IPS-20b (cell line): ENCODE results near the gene SCN8A.

Experiments used
- H3K27ac ChIP-seq: one replicate; pipeline ENCODE4 v1.5.1; 2013; ENCODE audit warnings: low read length
- H3K27me3 ChIP-seq: 2 replicates; pipeline ENCODE4 v1.6.1; 2013; ENCODE audit warnings: mild to moderate bottlenecking, low read length, inconsistent platforms; ENCODE audit not compliant: insufficient read depth
- H3K36me3 ChIP-seq: 2 replicates; pipeline ENCODE4 v1.6.1; 2013; ENCODE audit warnings: low read depth, mild to moderate bottlenecking, inconsistent platforms, low read length, moderate library complexity; ENCODE audit not compliant: insufficient read depth
- H3K4me1 ChIP-seq: 2 replicates; pipeline ENCODE4 v1.6.1; 2013; ENCODE audit warnings: mild to moderate bottlenecking, control low read depth, inconsistent platforms, low read length, moderate library complexity; ENCODE audit not compliant: insufficient read depth
- H3K4me3 ChIP-seq: 2 replicates; pipeline ENCODE4 v1.5.1; 2013; ENCODE audit warnings: mild to moderate bottlenecking, low read length, inconsistent platforms
- H3K9ac ChIP-seq: 2 replicates; pipeline ENCODE4 v1.6.1; 2013; ENCODE audit warnings: low read depth, mild to moderate bottlenecking, inconsistent platforms, low read length, moderate library complexity
- H3K9me3 ChIP-seq: 2 replicates; pipeline ENCODE4 v1.6.1; 2013; ENCODE audit warnings: mild to moderate bottlenecking, low read depth, low read length, inconsistent platforms; ENCODE audit not compliant: insufficient read depth

SCN8A gene

GRCh38 chr12:51722431-51722830 is 131.4 kb downstream of the SCN8A start:
- Histone ChIP-seq H3K4me1 (no peaks in the 10 kb centered on the region), H3K27me3 (no peaks in the 10 kb centered on the region), H3K36me3 (peaks cover 12% of the 10 kb centered on the region), H3K9ac (no peak overlapping the region), H3K9me3 (no peaks in the 10 kb centered on the region), H3K4me3 (no peak overlapping the region), H3K27ac (no peak overlapping the region)

- no peaks in the 10 kb centered on the region for H3K9me3 ChIP-seq
- no peaks in the 10 kb centered on the region for H3K27me3 ChIP-seq
- no peak overlapping the region for H3K4me3 ChIP-seq
- H3K4me1 ChIP-seq, result no peaks in the 10 kb centered on the region
- peaks cover 12% of the 10 kb centered on the region for H3K36me3 ChIP-seq
- H3K9ac ChIP-seq, result no peak overlapping the region
- no peak overlapping the region for H3K27ac ChIP-seq
These were observed 135.1 kb downstream of the SCN8A start for GRCh38 chr12:51726161-51726560.

- Histone ChIP-seq H3K27me3 (no peaks in the 10 kb centered on the region), H3K9ac (no peak overlapping the region), H3K4me1 (no peaks in the 10 kb centered on the region), H3K27ac (no peak overlapping the region), H3K4me3 (no peak overlapping the region), H3K36me3 (peaks cover 11% of the 10 kb centered on the region), H3K9me3 (no peaks in the 10 kb centered on the region)
These were observed 135.9 kb downstream of the SCN8A start for GRCh38 chr12:51726931-51727330.

- Histone ChIP-seq H3K27ac (no peak overlapping the region), H3K4me3 (no peak overlapping the region), H3K36me3 (peaks cover 7% of the 10 kb centered on the region; the same call in 1 of the 2 replicates), H3K27me3 (no peaks in the 10 kb centered on the region), H3K9me3 (peaks cover 14% of the 10 kb centered on the region), H3K4me1 (no peaks in the 10 kb centered on the region), H3K9ac (no peak overlapping the region)
These were observed 138.3 kb downstream of the SCN8A start for GRCh38 chr12:51729331-51729730.

GRCh38 chr12:51730745-51731144 is 139.7 kb downstream of the SCN8A start:
- no peak overlapping the region for H3K9ac ChIP-seq
- H3K4me1 ChIP-seq, result no peaks in the 10 kb centered on the region
- peaks cover 7% of the 10 kb centered on the region; the same call in 1 of the 2 replicates for H3K36me3 ChIP-seq
- H3K4me3 ChIP-seq, result no peak overlapping the region
- H3K27me3 ChIP-seq, result no peaks in the 10 kb centered on the region
- no peak overlapping the region for H3K27ac ChIP-seq
- peaks cover 14% of the 10 kb centered on the region for H3K9me3 ChIP-seq

GRCh38 chr12:51740536-51740935 is 149.5 kb downstream of the SCN8A start:
- Histone ChIP-seq H3K36me3 (peaks cover 2% of the 10 kb centered on the region; the same call in 1 of the 2 replicates), H3K4me1 (no peaks in the 10 kb centered on the region), H3K27ac (no peak overlapping the region), H3K9me3 (no peaks in the 10 kb centered on the region), H3K9ac (no peak overlapping the region), H3K27me3 (no peaks in the 10 kb centered on the region), H3K4me3 (no peak overlapping the region)

GRCh38 chr12:51744235-51744634 is 153.2 kb downstream of the SCN8A start:
- Histone ChIP-seq H3K27me3 (no peaks in the 10 kb centered on the region), H3K4me3 (no peak overlapping the region), H3K27ac (no peak overlapping the region), H3K36me3 (peaks cover 28% of the 10 kb centered on the region), H3K4me1 (no peaks in the 10 kb centered on the region), H3K9me3 (no peaks in the 10 kb centered on the region), H3K9ac (no peak overlapping the region)

- Histone ChIP-seq H3K4me1 (no peaks in the 10 kb centered on the region), H3K27ac (no peak overlapping the region), H3K9ac (no peak overlapping the region), H3K4me3 (no peak overlapping the region), H3K36me3 (peaks cover 28% of the 10 kb centered on the region), H3K27me3 (no peaks in the 10 kb centered on the region), H3K9me3 (no peaks in the 10 kb centered on the region)
These were observed 153.9 kb downstream of the SCN8A start for GRCh38 chr12:51744957-51745356.

GRCh38 chr12:51746416-51746815 is 155.4 kb downstream of the SCN8A start:
- Histone ChIP-seq H3K4me1 (no peaks in the 10 kb centered on the region), H3K27ac (no peak overlapping the region), H3K9ac (no peak overlapping the region), H3K9me3 (no peaks in the 10 kb centered on the region), H3K36me3 (peaks cover 42% of the 10 kb centered on the region), H3K4me3 (no peak overlapping the region), H3K27me3 (no peaks in the 10 kb centered on the region)

GRCh38 chr12:51748235-51748634 is 157.2 kb downstream of the SCN8A start:
- peaks cover 58% of the 10 kb centered on the region for H3K36me3 ChIP-seq
- no peak overlapping the region for H3K9ac ChIP-seq
- H3K4me3 ChIP-seq, result no peak overlapping the region
- H3K27ac ChIP-seq, result no peak overlapping the region
- H3K27me3 ChIP-seq, result no peaks in the 10 kb centered on the region
- no peaks in the 10 kb centered on the region for H3K9me3 ChIP-seq
- no peaks in the 10 kb centered on the region for H3K4me1 ChIP-seq

GRCh38 chr12:51749206-51749985 is 158.4 kb downstream of the SCN8A start:
- H3K36me3 ChIP-seq, result peaks cover 62% of the 10 kb centered on the region
- no peaks in the 10 kb centered on the region for H3K27me3 ChIP-seq
- H3K9ac ChIP-seq, result no peak overlapping the region
- no peak overlapping the region for H3K4me3 ChIP-seq
- H3K27ac ChIP-seq, result no peak overlapping the region
- H3K4me1 ChIP-seq, result no peaks in the 10 kb centered on the region
- H3K9me3 ChIP-seq, result no peaks in the 10 kb centered on the region

- no peak overlapping the region for H3K9ac ChIP-seq
- no peaks in the 10 kb centered on the region for H3K9me3 ChIP-seq
- H3K4me1 ChIP-seq, result no peaks in the 10 kb centered on the region
- H3K4me3 ChIP-seq, result no peak overlapping the region
- no peaks in the 10 kb centered on the region for H3K27me3 ChIP-seq
- peaks cover 62% of the 10 kb centered on the region for H3K36me3 ChIP-seq
- H3K27ac ChIP-seq, result no peak overlapping the region
These were observed 158.9 kb downstream of the SCN8A start for GRCh38 chr12:51749986-51750317.
